Measurements from ENCODE around the gene FGFR2. TPM values are rescaled to one million over a fixed set of nuclear protein-coding genes. Genes with fewer than 3 reads are reported as not detected.

The FGFR2 gene
- total RNA-seq, 4 donors from 2014 or later: 41.6 to 79.3 (median 60.5) TPM

DNA sequence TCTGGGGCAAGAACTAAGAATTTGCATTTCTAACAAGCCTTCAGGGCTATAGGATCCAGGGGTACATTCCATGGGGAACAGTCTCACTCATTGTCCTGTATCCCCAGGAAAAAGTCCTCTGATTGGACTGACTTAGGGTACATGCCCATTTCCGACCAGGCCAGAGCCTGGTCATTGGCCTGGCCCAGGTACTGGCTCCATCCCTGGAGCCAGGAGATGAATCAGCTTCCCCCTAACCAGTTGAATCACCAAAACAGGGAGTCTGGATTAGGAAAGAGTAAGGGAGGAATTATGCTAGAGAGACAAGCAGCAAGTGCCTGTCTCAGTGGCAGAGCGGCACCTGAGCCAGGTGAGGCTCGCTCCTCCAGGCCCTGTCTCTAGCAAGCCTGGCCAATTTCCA is 137.5 kb downstream of the FGFR2 start:
- Histone ChIP-seq H3K4me1 (peaks cover 0 to 35% (median 0%) of the 10 kb centered on the region in 3 donors), H3K27me3 (no peaks in the 10 kb centered on the region), H3K36me3 (no peaks in the 10 kb centered on the region), H3K4me3 (no peak overlapping the region), H3K9me3 (no peaks in the 10 kb centered on the region), H3K27ac (peak overlapping the region; percentile 20 to 85 (median 79))
- TF ChIP-seq POLR2A (IDR thresholded peaks at IDR 0.05) (no peak), EP300 (IDR thresholded peaks at IDR 0.05) (no peak), POLR2AphosphoS5 (IDR thresholded peaks at IDR 0.05) (no peak)
- TF ChIP-seq, protein P1, sequence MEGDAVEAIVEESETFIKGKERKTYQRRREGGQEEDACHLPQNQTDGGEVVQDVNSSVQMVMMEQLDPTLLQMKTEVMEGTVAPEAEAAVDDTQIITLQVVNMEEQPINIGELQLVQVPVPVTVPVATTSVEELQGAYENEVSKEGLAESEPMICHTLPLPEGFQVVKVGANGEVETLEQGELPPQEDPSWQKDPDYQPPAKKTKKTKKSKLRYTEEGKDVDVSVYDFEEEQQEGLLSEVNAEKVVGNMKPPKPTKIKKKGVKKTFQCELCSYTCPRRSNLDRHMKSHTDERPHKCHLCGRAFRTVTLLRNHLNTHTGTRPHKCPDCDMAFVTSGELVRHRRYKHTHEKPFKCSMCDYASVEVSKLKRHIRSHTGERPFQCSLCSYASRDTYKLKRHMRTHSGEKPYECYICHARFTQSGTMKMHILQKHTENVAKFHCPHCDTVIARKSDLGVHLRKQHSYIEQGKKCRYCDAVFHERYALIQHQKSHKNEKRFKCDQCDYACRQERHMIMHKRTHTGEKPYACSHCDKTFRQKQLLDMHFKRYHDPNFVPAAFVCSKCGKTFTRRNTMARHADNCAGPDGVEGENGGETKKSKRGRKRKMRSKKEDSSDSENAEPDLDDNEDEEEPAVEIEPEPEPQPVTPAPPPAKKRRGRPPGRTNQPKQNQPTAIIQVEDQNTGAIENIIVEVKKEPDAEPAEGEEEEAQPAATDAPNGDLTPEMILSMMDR (IDR thresholded peaks at IDR 0.05): no peak
- ATAC-seq: no peak
- WGBS, 2 donors (ENCODE audit: low coverage in 1 of 2): 40% methylated on average over 1 of the region's 3 CpGs; no CpG with 5 or more reads in 1 of the 2 donors

DNA sequence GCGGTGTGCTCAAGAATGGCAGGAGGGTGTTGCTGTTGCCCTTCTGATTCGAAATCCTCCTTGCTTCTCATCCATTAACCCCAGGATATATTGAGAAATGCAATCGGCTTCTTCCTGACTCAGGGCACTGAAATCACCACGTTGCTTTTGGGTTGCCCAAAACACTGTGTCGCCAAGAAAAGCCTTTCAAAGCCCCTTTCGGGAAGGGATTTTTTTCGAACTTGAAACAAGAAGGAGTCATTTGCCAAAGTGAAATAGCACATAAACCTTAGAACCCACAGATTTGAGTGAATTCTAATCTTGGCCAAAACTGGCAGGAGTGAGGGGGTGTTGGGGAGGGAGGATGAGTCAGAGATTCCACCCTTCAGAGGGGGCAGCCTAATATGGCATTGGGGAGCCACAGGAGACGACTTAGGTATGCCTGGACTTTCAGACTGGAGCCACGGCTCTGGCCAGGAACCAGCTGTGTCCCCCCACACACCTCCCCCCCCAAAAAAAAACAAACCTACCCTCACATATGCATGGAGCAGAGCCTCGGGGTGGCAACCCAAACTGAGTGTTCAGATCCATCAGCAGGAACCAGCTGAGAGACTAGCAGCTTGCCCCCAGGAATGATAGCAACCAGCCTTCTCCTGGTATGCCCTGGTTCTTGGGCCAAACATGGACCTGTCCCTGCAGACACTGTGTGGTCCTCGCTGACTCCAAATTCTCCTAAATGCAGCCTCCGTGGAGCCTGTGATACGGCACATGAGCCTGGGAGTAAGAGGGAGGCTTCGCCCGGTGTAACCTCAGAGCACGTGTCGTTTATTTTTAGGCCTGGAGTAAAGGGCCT is 138.4 kb downstream of the FGFR2 start:
- Histone ChIP-seq H3K36me3 (no peaks in the 10 kb centered on the region), H3K4me3 (no peak overlapping the region), H3K9me3 (no peaks in the 10 kb centered on the region), H3K27ac (peak overlapping the region; percentile 36 to 85 (median 79)), H3K4me1 (peaks cover 0 to 35% (median 0%) of the 10 kb centered on the region in 3 donors), H3K27me3 (no peaks in the 10 kb centered on the region)
- 13 to 53% methylated on average over 3 to 14 of the region's 17 CpGs for WGBS, 2 donors (ENCODE audit: low coverage in 1 of 2)
- TF ChIP-seq POLR2A (IDR thresholded peaks at IDR 0.05) (no peak), POLR2AphosphoS5 (IDR thresholded peaks at IDR 0.05) (peak; percentile 74), EP300 (IDR thresholded peaks at IDR 0.05) (no peak)
- TF ChIP-seq, protein P1 (IDR thresholded peaks at IDR 0.05): no peak
- peak; percentile 82 for ATAC-seq

DNA sequence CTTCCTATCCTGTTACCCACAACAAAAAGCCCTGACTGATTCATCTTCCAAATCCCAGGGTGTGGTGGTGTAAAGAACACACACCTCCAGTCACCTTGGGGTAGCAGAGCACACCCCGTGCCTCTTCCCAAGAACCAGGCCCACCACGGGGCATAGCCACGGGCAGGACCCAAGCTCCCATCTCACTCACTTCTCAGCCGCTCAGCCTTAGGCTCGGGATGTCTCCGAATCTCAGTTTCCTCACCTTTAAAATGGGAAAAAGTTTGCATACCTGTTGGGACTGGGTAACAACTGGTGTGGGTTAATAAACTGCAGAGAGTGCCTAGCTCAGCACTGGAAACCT is 139.0 kb downstream of the FGFR2 start:
- WGBS, 2 donors (ENCODE audit: low coverage in 1 of 2): 78% methylated on average over 5 of the region's 6 CpGs; no CpG with 5 or more reads in 1 of the 2 donors
- Histone ChIP-seq H3K36me3 (no peaks in the 10 kb centered on the region), H3K9me3 (no peaks in the 10 kb centered on the region), H3K27ac (peak overlapping the region; percentile 36 to 85 (median 79)), H3K27me3 (no peaks in the 10 kb centered on the region), H3K4me1 (peaks cover 0 to 35% (median 0%) of the 10 kb centered on the region in 3 donors), H3K4me3 (no peak overlapping the region)
- ATAC-seq: no peak
- TF ChIP-seq POLR2A (IDR thresholded peaks at IDR 0.05): no peak
- no peak for TF ChIP-seq POLR2AphosphoS5 (IDR thresholded peaks at IDR 0.05)
- TF ChIP-seq, protein P1 (IDR thresholded peaks at IDR 0.05): no peak
- no peak for TF ChIP-seq EP300 (IDR thresholded peaks at IDR 0.05)

DNA sequence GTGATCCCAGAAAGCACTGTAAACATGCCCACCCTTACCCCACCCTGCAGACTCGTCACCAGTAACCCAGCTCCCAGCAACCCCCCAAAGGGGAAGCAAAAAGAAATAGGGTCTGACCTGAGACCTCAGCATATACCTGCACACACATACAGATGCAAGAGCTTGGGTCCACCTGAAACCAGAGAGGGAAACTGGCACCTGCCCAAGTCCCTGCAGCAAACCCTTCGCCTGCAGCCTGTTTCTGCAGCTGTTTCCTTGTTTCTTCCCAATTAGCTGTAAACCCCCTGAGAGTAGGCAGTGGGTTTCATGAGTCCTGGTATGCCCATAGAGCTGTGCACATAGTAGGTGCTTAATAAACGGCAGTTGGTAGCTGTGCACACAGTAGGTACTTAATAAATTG is 140.5 kb downstream of the FGFR2 start:
- no peaks in the 10 kb centered on the region for H3K27me3 ChIP-seq
- H3K9me3 ChIP-seq: no peaks in the 10 kb centered on the region
- no peak for ATAC-seq
- no peak overlapping the region for H3K4me3 ChIP-seq
- WGBS, 2 donors (ENCODE audit: low coverage in 1 of 2): 53 to 76% methylated on average over 2 of the region's 3 CpGs
- TF ChIP-seq POLR2A (IDR thresholded peaks at IDR 0.05): no peak
- TF ChIP-seq, protein P1 (IDR thresholded peaks at IDR 0.05): no peak
- TF ChIP-seq POLR2AphosphoS5 (IDR thresholded peaks at IDR 0.05): no peak
- no peak for TF ChIP-seq EP300 (IDR thresholded peaks at IDR 0.05)
- peaks cover 0 to 35% (median 0%) of the 10 kb centered on the region in 3 donors for H3K4me1 ChIP-seq
- H3K27ac ChIP-seq: no peak overlapping the region
- no peaks in the 10 kb centered on the region for H3K36me3 ChIP-seq

DNA sequence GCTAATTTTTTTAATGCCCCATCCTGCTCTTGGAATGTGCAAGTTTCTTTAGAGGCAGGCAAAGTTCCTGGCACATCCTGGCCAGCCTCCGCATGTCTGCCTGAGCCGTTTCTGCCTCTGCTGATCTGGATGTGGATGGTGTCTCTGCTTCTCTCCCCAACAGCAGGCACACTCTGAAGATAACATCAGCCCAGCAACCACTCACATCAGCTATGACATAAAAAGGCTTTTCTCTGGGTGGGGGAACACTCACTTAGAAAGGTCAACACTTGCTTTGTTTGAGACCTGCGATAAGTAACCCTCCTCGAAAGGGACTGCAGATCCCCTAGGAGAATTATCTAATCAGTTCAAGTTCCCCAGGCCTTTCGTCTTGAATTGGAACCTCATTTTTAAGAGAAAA is 142.9 kb downstream of the FGFR2 start:
- 52 to 88% methylated on average over 1 to 5 of the region's 5 CpGs for WGBS, 2 donors (ENCODE audit: low coverage in 1 of 2)
- Histone ChIP-seq H3K27me3 (no peaks in the 10 kb centered on the region), H3K27ac (no peak overlapping the region), H3K9me3 (no peaks in the 10 kb centered on the region), H3K4me3 (no peak overlapping the region), H3K4me1 (peaks cover 0 to 17% (median 0%) of the 10 kb centered on the region in 3 donors), H3K36me3 (no peaks in the 10 kb centered on the region)
- no peak for ATAC-seq
- no peak for TF ChIP-seq POLR2A (IDR thresholded peaks at IDR 0.05)
- no peak for TF ChIP-seq POLR2AphosphoS5 (IDR thresholded peaks at IDR 0.05)
- TF ChIP-seq, protein P1 (IDR thresholded peaks at IDR 0.05): no peak
- TF ChIP-seq EP300 (IDR thresholded peaks at IDR 0.05): no peak
